Heart left ventricle (tissue), 13 donors: ENCODE results near the gene IRF2.

Source experiments
- CTCF ChIP-seq, 12 donors: fragments of 200-600 bp; sonication (generic) in 4 of 12; IDR thresholded peaks; one replicate each; pipeline versions ENCODE4 v1.5.0 to v1.8.0; 2018 to 2022; ENCODE audit warnings: antibody characterized with exemption in 12 of 12, mild to moderate bottlenecking in 5 of 12
- POLR2A ChIP-seq, 2 donors: fragments of 450-650 bp; IDR thresholded peaks; one replicate each; pipeline ENCODE4 v1.6.1; 2017; ENCODE audit warnings: antibody characterized with exemption in 2 of 2, mild to moderate bottlenecking in 2 of 2, moderate library complexity in 2 of 2
- donor health status: ischemic (EF 13 %, LVEDD 7.1; RV severe dilation, severe dysfunction).
- donor health status: DM: no; HTN: yes; CAD: no.
- donor health status: DM: no; HTN: no; CAD: no.
- donor health status: ischemic (EF 25% LVEDD 6.9; RV normal size, moderate dysfunction).
- donor health status: ischemic (EF 25% LVEDD 5.7; RV mildly dilated, moderate dysfunction).
- donor health status: ischemic (EF 35%, LVEDD 5.7; RV mildly dilated, moderate dysfunction).
- donor health status: nonischemic (EF 11% LVEDD 7.7; RV severe dilation, severe dysfunction).
- donor health status: DM: yes; HTN: yes; CAD: no.
- donor health status: PGD.
- donor health status: ischemic (EF 29% LVEDD 5.4; RV normal size, mild dysfunction).
- donor health status: nonischemic (EF 23%, LVEDD 6.1; RV moderate dilation, normal function).

GRCh38 chr4:184361443-184361842 is 112.9 kb downstream of the IRF2 start:
- TF ChIP-seq CTCF (IDR thresholded peaks at IDR 0.05) (no peak), POLR2A (IDR thresholded peaks at IDR 0.05) (no peak)
